CD4-positive, alpha-beta T cell treated with Interleukin-17A for 1 hour (primary cell): Measurements from ENCODE around the gene YLPM1.
A peak's percentile ranks its signal among the peaks of the same experiment; 100 is the strongest.

Experiments
- DNase-seq: peaks from one replicate; pipeline ENCODE4 v3.0.0-alpha.2; 2020

YLPM1 gene

GRCh38 chr14:74846168-74846567, 83.1 kb downstream of the YLPM1 start:
- no peak for DNase-seq

GRCh38 chr14:74846968-74847665, 84.0 kb downstream of the YLPM1 start:
- DNase-seq: no peak

- no peak for DNase-seq
Observed at GRCh38 chr14:74848768-74849167, 85.7 kb downstream of the YLPM1 start.

DNA sequence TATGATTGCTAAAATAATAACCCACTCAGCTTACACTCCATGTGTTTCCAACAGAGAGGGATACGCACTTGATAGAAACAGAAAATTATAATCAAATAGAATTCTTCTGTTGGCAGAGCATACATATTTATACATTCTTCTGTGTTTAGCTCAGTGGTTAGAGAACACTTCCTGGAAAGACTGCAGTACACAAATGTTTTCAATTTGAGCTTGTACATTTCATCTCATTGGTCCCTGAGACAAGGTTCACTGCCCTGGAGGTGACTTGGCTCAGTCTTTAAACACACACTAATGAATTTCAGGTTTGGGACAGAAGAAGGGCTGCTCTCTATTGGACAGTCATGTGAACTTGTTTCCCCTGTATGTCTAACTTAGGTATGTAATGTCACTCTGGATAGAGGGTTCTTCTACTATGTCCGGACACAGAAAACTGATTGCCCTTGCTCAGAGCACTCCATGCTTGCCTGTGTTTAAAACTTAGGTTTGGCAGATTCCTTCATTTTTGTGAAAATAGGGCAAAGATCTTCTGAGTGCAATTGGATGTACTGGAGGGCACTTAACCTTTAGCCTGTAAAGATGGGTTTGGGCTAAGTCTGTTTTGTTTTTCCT, 89.9 kb downstream of the YLPM1 start:
- no peak for DNase-seq

GRCh38 chr14:74853581-74853980, 90.5 kb downstream of the YLPM1 start:
- DNase-seq: no peak

GRCh38 chr14:74855021-74855420, 91.9 kb downstream of the YLPM1 start:
- no peak for DNase-seq

GRCh38 chr14:74855945-74856344, 92.8 kb downstream of the YLPM1 start:
- no peak for DNase-seq

DNA sequence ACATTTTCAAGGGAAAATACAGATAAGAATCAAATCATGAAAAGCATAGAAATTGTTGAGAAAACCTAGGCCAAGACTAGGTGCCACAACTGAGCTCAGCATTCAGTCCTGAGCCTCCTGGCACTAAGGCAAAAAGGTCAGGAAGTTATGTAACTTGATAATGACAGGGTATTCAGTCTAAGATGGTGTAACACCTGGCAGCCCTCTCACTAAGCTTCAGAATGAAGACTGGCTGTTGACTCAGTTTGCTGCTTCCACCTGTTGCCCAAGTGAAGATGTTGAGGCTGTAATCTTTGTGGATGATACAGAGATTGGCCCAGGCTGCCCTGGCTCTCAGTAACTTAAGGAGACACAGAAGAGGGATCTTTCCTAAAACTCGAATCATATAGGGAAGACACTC, 93.2 kb downstream of the YLPM1 start:
- DNase-seq: no peak

DNA sequence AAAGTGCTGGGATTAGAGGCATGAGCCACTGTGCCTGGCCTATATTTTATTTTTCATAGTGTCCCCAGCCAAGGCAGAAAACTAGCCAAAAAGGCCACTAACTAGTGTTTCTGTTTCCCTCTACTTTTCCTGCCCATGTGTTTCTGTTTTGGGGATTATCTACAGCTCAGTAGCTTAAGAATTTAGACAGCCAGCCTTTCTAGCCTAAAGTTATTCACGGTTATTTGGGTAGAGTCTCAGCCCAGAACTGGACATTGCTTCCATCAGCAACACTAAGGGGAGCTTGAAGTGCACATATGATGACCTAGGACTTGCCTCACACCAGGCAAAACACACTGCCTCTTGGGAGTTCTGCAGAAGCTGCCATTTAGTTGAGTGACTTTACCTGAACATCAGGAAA, 94.9 kb downstream of the YLPM1 start:
- DNase-seq: no peak

GRCh38 chr14:74859757-74860552, 96.8 kb downstream of the YLPM1 start:
- DNase-seq: no peak

- peak; percentile 90 for DNase-seq
Observed at GRCh38 chr14:74860899-74861733, 98.0 kb downstream of the YLPM1 start.

DNA sequence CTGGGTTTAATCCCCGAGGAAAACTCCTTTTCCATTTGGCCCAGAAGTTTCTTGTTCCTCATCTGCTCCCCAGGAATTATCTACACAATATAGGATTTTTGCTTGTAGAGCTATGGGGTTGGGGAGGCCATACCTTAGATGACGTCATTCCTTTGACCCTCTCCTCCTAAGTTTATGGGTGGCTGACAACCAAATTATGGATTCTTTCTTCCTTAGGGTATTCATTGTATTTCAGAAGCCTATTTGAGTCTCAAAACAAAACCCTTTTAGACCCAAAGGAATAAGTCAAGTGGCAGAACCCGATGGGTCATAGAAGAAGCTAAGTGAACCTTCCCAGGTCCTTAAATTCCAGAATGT, 98.6 kb downstream of the YLPM1 start:
- no peak for DNase-seq

DNA sequence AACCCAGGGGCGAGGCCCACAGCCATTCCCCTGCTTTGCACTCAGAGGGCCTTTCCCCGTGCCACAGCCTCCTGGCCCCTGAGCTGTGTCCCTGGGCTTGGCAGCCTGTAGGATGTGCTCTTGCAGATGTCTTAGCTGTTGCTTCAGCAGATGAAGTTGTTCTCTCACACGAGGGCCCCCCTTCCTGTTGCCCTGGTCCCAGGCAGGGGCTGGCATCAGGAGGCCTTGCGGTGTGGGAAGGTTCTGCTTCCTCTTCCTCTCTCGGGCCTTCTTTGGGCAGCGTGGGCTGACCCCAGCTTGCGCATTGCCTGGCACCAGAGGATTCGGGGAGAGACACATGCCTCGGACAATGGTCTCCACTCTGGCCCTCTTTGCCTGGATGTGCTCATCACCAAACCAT, 100.2 kb downstream of the YLPM1 start:
- no peak for DNase-seq

DNA sequence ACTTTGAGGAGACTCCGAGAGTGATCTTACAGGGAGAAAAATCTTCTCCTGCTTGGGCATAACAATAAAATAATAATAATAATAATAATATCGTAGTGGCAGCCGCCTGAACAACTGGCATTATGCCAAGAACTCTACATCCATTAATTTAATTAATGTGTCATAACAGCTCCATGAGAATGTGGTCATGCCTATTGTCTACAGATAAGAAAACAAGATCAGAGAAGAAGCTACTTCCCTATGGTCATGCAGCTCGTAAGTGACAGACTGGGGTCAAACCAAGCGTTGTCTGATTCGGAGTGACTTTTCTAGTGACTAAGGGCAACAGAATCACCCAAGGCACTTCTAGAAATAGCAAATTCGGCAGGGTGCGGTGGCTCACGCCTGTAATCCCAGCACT, 101.1 kb downstream of the YLPM1 start:
- DNase-seq: no peak

DNA sequence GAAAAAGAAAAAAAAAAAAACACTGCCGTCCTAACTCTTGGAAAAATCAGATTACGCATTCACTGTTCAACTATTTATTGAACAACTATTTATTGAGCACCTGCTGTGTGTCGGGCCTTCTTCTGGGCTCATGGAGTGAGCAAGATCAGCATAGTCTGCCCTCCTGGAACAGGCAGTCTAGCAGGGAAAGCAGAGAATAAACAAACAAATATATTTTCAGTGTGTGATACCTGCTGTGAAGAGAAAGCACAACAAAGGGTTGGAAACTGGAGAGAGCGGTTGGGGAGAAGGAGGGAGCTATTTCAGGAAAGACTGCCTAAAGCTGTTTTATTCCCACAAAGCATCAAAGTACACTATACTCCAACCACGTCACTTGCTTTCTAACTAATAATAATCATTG, 102.0 kb downstream of the YLPM1 start:
- no peak for DNase-seq

DNA sequence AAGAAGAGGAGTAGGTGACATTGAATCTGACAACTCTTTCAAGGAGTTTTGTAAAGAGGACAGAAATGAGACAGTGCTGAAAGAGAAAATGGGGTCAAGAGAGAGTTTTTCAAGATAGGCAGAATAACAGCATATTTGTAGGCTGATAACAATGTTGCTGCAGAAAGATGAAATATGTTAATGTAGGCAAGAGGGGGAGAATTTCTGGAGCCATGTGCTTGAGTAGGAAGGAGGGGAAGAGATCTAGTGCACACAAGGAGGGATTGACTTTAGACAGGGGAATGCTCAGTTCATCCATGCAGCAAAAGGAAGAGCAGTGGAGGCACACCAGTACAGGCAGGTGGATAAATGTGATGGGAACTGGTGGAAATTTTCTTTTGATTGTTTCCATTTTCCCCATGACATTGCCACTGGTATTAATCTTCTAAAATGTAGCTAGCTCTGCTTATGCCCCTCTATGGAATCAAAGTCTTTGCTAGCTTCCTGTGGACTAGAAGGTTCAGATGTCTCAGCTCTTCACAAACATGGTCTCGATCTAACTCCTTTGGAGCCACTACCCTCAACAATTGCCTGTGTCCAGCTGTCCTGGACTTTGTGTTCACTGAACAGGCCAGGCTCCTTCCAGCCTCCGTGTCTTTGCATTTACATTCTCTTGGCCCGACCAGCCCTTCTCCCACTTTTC, 103.7 kb downstream of the YLPM1 start:
- DNase-seq: no peak

DNA sequence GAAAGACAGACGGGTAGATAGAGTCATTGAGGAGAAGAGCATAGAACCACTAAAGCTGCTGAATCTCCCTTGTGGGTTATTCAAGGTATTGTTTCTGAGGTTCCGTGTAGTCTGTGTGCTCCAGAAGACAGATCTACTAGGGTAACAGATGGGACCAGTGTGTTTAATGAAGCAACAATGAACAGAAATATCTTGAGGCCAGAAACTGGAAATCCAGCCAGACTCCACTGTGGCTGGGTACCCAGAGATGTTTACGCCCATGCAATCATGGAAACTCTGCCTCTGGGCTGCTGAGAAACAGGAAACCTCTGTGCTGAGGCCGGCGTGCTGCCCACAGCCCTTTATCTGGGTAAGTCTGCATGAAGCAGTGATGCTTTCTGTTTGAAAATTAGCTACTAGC, 104.6 kb downstream of the YLPM1 start:
- peak; percentile 52 for DNase-seq

DNA sequence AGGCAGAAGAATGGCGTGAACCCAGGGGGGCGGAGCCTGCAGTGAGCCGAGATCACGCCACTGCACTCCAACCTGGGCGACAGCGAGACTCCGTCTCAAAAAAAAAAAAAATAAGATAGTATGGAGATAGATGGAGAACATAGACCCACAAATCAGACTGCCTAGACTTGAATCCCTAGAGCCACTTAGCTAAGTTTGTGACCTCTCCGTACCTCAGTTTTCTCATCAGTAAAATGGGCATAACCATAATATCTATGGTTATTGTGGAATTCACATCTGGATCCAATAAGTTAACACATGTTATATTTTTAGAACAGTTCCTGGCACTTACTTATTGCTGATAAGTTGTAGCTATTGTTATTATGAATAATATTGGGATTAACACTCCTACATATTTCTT, 105.6 kb downstream of the YLPM1 start:
- no peak for DNase-seq

DNA sequence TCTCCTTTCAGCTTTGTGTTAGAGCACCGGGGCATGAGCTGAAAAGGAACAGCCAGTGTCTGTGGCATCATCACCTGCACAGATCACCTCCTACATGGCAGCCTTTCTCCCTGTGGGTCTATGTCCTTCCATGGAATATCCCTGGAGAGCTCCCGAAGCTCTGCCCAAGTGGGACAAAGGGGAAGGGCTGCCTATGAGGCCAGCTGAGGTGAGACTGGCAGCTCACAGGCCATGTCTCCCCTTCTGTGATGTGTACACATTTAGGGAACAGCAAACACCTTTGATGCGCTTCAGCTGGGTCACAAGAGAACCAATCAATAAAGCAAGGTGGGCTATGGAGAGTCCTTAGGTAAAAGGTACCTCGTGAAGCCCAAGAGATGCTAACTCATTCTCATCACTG, 108.7 kb downstream of the YLPM1 start:
- DNase-seq: no peak

DNA sequence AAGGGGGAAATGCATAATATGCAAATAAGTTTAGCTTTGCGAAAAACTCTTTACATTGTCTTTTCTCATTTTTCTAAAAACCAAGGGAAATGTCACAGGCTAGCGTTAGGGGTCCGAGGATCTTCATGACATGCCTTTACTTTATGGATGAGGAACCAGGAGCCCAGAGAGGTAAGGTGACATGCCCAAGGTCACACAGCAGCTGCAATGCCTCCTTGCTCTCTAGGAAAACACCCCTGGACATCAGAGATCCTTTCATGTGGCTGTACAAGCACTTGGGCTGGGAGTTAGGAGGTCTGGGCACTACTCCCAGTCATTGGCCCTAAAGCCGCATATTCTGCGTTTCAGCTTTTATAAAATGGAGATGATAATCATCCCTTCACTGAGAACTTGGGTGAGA, 112.1 kb downstream of the YLPM1 start:
- no peak for DNase-seq

DNA sequence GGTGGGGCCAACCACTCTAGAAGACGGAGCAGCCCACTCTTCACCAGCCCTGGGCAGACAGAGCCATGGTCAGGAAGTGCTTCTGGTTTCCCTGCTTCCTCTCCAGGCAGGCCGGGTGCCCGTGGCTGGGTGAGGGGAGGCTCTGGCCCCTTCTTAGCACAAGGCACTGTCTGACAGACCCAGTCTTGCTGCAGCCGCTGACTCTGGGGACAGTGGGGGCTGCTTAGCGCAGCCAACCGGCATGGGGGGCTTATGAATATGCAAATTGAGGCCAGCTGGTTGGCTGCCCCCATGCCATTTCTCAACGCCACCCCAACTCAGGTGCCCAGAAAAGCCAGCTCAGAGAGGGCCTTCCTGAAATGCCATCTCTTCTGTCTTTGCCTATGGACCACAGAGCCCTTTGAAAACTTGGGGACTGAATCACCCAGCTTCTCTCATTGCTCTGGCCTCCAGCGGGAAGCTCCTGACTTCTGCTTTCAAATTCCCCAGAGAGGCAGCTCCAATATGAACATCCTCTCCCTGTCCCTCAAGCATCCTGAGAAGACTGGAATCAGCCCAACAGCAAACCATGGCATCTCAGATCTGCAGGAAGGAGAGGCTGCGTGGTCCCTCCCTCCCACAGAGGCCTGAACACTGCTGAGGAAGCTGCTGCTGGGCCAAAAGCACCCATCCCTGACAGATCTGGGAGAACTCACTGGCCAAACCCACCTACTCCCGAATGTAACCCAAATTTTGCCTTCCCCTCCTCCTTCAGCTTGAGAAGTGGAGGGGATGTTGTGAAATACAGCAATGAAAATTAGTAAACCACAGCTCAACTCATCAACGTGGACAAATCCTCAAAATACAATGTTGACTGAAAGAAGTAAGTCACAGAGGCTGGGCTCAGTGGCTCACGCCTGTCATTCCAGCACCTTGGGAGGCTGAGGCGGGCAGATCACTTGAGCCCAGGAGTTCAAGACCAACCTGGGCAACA, 113.1 kb downstream of the YLPM1 start, which contains the start of gene PROX2:
Gene PROX2 (minus strand): TSS at position 205 of the 973 bp plus-strand sequence. CDS start 12,311 bp downstream, outside the sequence.
- DNase-seq: peak; percentile 23
